ENCODE data around the gene SGMS1.
"Not testable (repeated sequence)": the region's sequence is repeated elsewhere in the genome, so short reads cannot be mapped to it uniquely, and the experiment has no call there.

The SGMS1 gene

DNA sequence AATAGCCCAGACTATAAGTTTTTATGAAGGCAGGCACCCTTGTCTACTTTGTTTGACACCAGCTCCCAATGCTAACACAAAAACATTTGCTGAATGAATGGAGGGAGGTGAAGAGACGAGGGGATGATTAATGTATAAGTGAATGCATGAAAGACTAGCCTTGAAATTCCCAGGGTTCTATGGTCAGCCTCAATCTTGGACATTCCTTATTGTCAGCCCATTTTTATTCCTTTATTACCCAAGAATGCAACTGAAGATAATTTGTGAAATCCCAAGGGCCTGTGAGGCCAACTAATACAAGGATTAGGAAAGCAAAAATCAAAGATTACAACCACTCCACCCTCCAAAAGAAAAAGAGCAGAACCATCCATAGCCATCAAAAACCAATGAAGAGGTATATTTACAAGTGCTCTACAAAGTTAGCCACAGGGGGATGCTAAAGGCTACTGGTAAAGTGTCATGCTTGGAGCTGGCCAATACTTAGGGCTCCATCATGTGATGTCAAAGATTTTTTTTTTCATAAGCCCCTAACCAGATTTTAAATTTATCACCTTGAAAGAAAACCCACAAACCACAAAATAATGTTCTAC lies 332.4 kb downstream of the SGMS1 start:
- Mint-ChIP-seq H3K4me1 (ENCODE audit: low read depth) (no peaks in the 10 kb centered on the region), H3K27ac (no peak overlapping the region), H3K27me3 (ENCODE audit: low read depth) (peaks cover 7% of the 10 kb centered on the region), H3K36me3 (ENCODE audit: low read depth) (no peaks in the 10 kb centered on the region), H3K9me3 (peaks cover 3% of the 10 kb centered on the region), H3K4me3 (no peak overlapping the region)

DNA sequence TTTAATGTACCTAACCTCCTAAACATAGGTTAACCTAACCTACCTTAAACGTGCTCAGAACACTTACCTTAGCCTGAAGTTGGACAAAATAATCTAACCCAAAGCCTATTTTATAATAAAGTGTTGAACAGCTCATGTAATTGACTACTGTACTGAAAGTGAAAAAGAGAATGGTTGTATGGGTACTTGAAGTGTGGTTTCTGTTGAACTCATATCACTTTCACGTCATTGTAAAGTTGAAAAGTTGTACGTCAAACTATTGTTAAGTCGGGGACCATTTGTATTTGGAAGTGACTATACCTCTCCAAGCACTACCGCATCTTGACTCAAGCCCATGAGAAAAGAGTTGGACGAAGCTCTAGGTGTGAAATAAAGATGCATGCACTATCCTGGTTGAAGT lies 334.6 kb downstream of the SGMS1 start:
- H3K27me3 Mint-ChIP-seq (ENCODE audit: low read depth), result peaks cover 15% of the 10 kb centered on the region
- H3K36me3 Mint-ChIP-seq (ENCODE audit: low read depth), result no peaks in the 10 kb centered on the region
- no peaks in the 10 kb centered on the region for H3K9me3 Mint-ChIP-seq
- no peaks in the 10 kb centered on the region for H3K4me1 Mint-ChIP-seq (ENCODE audit: low read depth)
- no peak overlapping the region for H3K4me3 Mint-ChIP-seq
- no peak overlapping the region for H3K27ac Mint-ChIP-seq

DNA sequence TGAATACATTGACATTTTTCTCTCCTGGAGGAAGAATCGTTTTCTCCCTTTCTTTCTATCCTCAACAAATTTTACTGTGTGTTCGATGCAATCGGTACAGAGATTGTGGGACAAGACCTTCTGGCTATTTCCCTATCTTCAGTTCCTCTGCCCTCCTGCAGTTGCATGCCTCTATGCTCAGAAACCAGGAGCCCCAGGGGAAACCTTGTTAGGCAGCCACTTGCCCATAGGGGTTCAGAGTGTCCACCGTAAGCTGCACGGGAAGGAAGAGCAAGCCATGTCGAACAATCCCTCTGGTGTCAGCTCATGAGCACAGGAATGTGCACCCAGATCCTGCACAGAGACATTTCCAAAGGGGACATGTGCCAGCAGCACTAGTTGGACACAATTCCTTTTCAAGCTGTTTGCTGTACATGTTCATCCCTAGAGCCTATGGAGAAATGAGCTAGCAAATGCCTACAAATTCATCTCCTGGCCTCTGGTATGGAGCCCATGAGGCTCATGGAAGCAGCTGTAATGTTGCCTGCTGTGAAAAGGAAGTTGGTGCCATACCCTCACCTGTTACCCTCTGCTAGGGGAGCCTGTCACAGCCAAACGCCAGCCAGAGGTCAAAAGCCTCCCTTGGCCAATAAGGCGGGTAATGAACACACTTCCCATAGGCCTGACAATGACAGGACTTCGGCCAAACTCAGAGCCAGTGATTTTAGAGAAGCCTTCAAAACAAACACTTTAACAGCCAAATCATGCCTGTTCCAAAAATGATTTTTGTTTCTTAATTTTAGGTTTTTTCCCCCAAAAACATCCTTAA lies 336.6 kb downstream of the SGMS1 start:
- Mint-ChIP-seq H3K4me1 (ENCODE audit: low read depth) (no peaks in the 10 kb centered on the region), H3K4me3 (no peak overlapping the region), H3K27me3 (ENCODE audit: low read depth) (peaks cover 29% of the 10 kb centered on the region)

DNA sequence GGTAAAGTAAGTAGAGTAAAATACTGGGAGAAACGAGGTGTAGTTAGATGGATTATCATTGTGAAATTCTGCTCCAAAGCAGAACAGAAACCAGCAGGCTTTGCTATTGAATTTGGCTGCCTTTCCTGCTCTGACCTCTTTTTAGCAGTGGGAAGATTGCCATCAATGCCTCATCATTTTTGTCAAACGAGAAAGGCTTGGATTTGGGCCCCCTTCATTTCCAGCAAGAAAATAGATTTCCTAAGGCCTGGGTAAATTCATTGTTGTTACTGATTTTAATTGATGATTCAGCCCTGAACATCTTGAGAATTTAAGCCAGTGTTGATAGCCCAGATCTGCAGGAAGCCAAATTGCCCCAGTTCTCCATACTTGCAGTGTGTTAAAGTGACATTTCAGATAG lies 337.2 kb downstream of the SGMS1 start:
- peaks cover 35% of the 10 kb centered on the region for H3K27me3 Mint-ChIP-seq (ENCODE audit: low read depth)
- no peaks in the 10 kb centered on the region for H3K36me3 Mint-ChIP-seq (ENCODE audit: low read depth)
- no peaks in the 10 kb centered on the region for H3K9me3 Mint-ChIP-seq
- H3K4me1 Mint-ChIP-seq (ENCODE audit: low read depth), result no peaks in the 10 kb centered on the region
- no peak overlapping the region for H3K27ac Mint-ChIP-seq
- no peak overlapping the region for H3K4me3 Mint-ChIP-seq

More for the DNA sequence above, 336.6 kb downstream of the SGMS1 start:
- Mint-ChIP-seq H3K9me3 (no peaks in the 10 kb centered on the region), H3K36me3 (ENCODE audit: low read depth) (no peaks in the 10 kb centered on the region), H3K27ac (no peak overlapping the region)

DNA sequence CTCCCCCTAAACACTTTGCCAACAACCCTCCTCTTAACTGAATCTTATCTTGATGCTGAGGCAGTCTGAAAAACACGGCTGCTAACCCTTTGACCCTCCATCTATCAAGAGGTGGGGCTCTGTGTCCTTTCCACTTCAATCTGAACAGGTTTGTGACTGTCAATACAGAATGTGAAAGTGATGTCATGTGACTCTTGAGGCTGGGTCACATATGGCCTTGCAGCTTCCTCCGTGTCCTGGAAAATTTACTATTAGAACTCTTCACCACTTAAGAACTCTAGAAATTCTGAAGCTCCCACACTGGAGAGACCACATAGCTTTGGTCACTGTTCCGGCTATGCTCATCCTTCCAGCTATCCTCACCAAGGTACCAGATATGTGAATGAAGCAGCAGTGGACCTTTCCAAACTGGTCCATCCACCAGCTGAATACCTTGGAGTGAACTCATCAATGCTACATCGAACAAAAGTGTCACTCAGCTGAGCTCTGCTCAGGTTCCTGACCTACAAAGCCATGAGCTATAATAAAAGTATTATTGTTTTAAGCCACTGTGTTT lies 341.7 kb downstream of the SGMS1 start:
- H3K36me3 Mint-ChIP-seq (ENCODE audit: low read depth), result no peaks in the 10 kb centered on the region
- peaks cover 58% of the 10 kb centered on the region for H3K27me3 Mint-ChIP-seq (ENCODE audit: low read depth)
- H3K4me3 Mint-ChIP-seq, result no peak overlapping the region
- H3K27ac Mint-ChIP-seq, result no peak overlapping the region
- H3K9me3 Mint-ChIP-seq, result no peaks in the 10 kb centered on the region
- no peaks in the 10 kb centered on the region for H3K4me1 Mint-ChIP-seq (ENCODE audit: low read depth)

DNA sequence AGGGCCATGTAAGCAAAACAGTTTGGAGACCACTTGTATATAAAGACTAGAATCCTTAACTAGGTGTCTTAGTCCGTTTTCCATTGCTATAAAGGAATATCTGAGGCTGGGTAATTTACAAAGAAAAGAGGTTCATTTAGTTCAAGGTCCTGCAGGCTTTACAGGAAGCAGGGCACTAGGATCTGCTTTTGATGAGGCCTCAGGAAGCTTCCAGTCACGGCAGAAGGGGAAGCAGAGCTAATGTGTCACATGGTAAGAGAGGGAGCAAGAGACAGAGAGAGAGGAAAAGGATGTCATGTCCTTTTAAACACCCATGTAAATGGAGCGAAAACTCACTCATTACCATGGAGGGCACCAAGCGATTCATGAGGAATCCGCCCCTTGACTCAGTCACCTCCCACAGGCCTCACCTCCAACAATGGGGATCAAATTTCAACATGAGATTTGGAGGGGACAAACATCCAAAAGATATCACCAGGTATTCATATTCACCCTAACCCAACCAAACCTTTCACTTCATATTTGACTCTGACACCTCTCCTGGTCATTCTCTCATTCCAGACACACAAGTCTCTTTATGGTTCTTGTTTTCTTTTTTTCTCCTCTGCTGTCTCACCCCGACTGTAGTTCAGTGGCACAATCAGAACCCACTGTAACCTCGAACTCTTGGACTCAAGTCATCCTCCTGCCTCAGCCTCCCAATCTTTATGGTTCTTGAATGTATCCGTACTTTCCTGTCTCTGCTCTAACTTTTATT lies 342.4 kb downstream of the SGMS1 start:
- Mint-ChIP-seq H3K27me3 (ENCODE audit: low read depth) (peaks cover 60% of the 10 kb centered on the region), H3K4me3 (no peak overlapping the region), H3K27ac (no peak overlapping the region), H3K9me3 (no peaks in the 10 kb centered on the region), H3K36me3 (ENCODE audit: low read depth) (no peaks in the 10 kb centered on the region), H3K4me1 (ENCODE audit: low read depth) (no peaks in the 10 kb centered on the region)

DNA sequence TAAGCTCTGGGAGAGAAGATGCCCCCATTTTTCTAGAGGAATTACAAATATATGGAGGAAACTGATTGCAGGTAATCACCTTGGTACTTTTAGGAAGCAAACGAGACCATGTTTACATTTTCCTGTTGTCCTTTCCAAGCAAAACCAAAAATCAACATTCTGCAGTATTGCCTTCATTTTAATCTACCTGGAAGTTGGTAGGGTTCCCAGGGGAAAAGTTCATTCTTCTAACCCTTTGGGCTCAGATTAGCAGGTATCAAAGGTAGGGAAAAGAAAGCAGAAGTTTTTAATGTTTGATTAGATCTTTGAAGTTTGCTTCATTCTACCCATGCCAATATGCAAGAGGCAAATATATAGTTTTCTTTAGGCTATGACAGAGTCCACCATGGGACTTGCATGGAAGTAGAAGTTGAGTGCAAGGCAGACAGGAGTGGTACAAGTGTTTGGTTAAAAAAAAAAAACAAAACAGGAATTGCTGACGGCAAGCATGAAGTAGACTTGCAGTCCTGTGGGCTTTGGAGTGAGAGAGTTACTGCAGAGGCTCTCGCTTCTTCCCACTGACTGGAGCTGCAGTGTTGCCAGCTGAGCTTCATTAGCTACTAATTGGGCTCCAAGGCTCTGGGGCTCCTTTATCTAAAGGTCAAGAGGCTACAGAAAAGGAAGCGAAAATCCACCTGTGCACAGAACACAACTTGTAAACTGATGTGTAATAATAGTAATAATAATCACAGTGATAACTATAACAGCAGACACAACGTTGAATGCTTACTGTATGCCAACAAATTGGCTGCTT lies 343.5 kb downstream of the SGMS1 start:
- Mint-ChIP-seq H3K27ac (no peak overlapping the region), H3K36me3 (ENCODE audit: low read depth) (no peaks in the 10 kb centered on the region), H3K4me1 (ENCODE audit: low read depth) (no peaks in the 10 kb centered on the region), H3K9me3 (no peaks in the 10 kb centered on the region), H3K27me3 (ENCODE audit: low read depth) (peaks cover 63% of the 10 kb centered on the region), H3K4me3 (no peak overlapping the region)

DNA sequence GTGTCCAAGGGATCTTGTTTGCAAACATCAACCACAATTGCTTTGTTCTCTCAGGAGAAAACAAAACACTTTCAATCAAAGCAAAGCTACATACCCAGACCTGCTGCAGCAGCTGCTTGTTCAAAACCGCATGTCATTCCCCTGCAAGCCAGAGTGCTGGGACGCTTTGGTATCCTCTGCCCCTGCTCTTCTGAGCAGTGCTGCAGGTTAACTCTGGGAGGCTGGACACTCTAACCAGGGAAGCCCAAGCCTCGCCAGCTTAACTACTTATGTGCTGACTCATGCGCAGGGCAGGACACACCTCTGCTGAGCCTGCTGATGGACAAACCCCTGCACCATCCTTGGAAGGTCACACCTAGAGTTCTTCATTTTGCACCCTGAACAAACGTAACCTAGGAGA lies 344.3 kb downstream of the SGMS1 start:
- Mint-ChIP-seq H3K27me3 (ENCODE audit: low read depth) (peaks cover 63% of the 10 kb centered on the region), H3K27ac (no peak overlapping the region), H3K36me3 (ENCODE audit: low read depth) (no peaks in the 10 kb centered on the region), H3K4me1 (ENCODE audit: low read depth) (no peaks in the 10 kb centered on the region), H3K9me3 (no peaks in the 10 kb centered on the region), H3K4me3 (no peak overlapping the region)

DNA sequence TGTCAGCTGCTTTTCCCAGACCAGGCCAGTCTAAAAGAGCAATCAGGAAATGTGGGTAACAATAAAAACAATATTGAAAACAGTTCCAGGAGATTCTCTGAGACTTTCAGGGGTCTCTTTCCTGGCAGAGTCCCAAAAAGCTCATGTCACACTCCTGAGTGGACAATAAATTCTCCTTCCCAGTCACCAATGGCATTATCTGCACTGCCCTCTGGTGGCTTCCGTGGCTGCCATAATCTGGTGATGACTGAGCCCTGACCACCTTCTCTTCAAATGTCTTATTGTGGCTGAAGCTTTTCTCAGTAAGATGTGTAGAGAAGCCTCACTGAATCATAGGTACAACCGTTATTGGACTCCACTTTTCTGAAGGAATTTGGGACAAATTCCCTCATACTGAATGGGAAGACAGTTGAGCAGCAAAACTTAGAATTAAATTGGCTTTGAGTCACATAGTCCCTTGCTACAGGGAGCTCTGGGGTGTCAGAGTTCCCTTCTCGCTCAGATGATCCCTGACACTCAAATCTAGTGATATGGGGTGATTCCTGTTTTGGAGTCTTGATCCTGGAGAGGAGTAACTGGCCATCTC lies 348.0 kb downstream of the SGMS1 start:
- H3K9me3 Mint-ChIP-seq, result peaks cover 3% of the 10 kb centered on the region
- H3K36me3 Mint-ChIP-seq (ENCODE audit: low read depth), result no peaks in the 10 kb centered on the region
- no peak overlapping the region for H3K4me3 Mint-ChIP-seq
- peaks cover 39% of the 10 kb centered on the region for H3K27me3 Mint-ChIP-seq (ENCODE audit: low read depth)
- no peaks in the 10 kb centered on the region for H3K4me1 Mint-ChIP-seq (ENCODE audit: low read depth)
- no peak overlapping the region for H3K27ac Mint-ChIP-seq

DNA sequence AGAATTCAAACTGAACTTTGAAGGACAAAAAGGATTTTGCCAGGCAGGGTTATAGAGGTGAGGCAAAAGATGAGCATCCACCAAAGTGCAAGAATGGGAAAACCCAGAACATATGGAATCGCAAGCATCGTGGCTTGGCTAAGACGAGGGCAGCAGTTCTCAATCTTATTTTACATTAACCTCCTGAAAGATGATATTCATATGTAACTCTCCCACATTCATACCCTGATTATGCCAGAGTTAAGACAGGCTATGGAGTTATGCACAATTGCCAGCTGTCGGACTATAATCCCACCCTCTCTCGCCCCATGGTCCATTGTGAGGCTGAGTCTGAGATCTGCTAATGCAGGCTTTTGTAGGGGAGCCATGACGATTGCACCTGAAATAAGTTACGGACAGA lies 351.2 kb downstream of the SGMS1 start:
- H3K4me3 Mint-ChIP-seq, result no peak overlapping the region
- H3K4me1 Mint-ChIP-seq (ENCODE audit: low read depth), result no peaks in the 10 kb centered on the region
- H3K27ac Mint-ChIP-seq, result no peak overlapping the region
- H3K27me3 Mint-ChIP-seq (ENCODE audit: low read depth), result peaks cover 29% of the 10 kb centered on the region
- peaks cover 3% of the 10 kb centered on the region for H3K9me3 Mint-ChIP-seq
- H3K36me3 Mint-ChIP-seq (ENCODE audit: low read depth), result no peaks in the 10 kb centered on the region

DNA sequence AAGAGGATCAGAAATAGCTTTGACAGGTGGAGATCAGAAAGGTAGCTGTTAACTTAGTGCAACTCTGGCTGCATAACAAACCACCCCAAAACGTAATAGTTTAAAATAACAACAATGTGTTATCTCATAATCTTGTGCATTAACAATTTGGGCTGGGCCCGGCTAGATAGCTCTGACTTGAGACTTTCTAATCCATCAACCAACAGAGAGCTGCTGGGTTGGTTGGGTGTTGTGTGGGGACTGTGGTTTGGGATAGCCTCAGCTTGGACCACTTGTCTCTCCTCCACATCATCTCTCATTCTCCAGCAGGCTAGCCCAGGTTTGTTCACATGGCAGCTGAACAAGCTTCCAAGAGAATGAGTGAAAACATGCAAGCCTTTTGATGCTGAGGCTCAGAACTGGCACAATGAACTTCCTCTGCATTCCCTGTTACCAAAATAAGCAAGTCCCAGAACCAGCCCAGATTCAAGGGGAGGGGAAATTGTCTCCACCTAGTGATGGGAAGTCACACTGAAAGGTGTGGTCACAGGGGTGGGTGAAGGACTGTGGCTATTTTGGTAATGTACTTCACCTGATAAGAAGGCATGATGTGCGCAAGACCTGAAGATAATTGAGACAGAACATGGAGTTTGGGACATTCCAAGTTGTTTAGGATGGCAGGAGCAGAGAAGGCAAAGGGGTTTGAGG lies 352.0 kb downstream of the SGMS1 start:
- H3K27me3 Mint-ChIP-seq (ENCODE audit: low read depth), result peaks cover 26% of the 10 kb centered on the region
- peaks cover 3% of the 10 kb centered on the region for H3K9me3 Mint-ChIP-seq
- no peak overlapping the region for H3K27ac Mint-ChIP-seq
- H3K4me1 Mint-ChIP-seq (ENCODE audit: low read depth), result no peaks in the 10 kb centered on the region
- H3K4me3 Mint-ChIP-seq, result no peak overlapping the region
- H3K36me3 Mint-ChIP-seq (ENCODE audit: low read depth), result no peaks in the 10 kb centered on the region

DNA sequence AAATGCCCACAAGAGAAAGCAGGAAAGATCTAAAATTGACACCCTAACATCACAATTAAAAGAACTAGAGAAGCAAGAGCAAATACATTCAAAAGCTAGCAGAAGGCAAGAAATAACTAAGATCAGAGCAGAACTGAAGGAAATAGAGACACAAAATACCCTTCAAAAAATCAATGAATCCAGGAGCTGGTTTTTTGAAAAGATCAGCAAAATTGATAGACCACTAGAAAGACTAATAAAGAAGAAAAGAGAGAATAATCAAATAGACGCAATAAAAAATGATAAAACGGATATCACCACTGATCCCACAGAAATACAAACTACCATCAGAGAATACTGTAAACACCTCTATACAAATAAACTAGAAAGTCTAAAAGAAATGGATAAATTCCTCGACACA lies 355.9 kb downstream of the SGMS1 start:
- not testable (repeated sequence) for H3K27ac Mint-ChIP-seq; H3K4me3 Mint-ChIP-seq; H3K9me3 Mint-ChIP-seq; H3K4me1 Mint-ChIP-seq (ENCODE audit: low read depth); H3K36me3 Mint-ChIP-seq (ENCODE audit: low read depth)
- H3K27me3 Mint-ChIP-seq (ENCODE audit: low read depth), result peaks cover 41% of the 10 kb centered on the region

DNA sequence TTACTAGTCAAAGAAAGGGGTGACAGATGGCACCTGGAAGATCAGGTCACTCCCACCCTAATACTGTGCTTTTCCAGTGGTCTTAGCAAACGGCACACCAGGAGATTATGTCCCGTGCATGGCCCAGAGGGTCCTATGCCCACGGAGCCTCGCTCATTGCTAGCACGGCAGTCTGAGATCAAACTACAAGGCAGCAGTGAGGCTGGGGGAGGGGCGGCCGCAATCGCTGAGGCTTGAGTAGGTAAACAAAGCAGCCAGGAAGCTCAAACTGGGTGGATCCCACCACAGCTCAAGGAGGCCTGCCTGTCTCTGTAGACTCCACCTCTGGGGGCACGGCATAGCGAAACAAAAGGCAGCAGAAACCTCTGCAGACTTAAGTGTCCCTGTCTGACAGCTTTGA lies 361.1 kb downstream of the SGMS1 start:
- H3K27ac Mint-ChIP-seq; H3K9me3 Mint-ChIP-seq; H3K36me3 Mint-ChIP-seq (ENCODE audit: low read depth); H3K4me3 Mint-ChIP-seq: not testable (repeated sequence)
- Mint-ChIP-seq H3K4me1 (ENCODE audit: low read depth) (peaks cover 11% of the 10 kb centered on the region), H3K27me3 (ENCODE audit: low read depth) (peaks cover 35% of the 10 kb centered on the region)

Measured in T-helper 1 cell treated with Interleukin-12 subunit alpha and Interleukin-12 subunit beta and Interleukin-4 antibody, amounts not matched to agents 30 μg/mL and 1 μg/mL, for 36 hours (primary cell).